ENCODE measurements around the gene CACNA2D3.

Gene CACNA2D3

DNA sequence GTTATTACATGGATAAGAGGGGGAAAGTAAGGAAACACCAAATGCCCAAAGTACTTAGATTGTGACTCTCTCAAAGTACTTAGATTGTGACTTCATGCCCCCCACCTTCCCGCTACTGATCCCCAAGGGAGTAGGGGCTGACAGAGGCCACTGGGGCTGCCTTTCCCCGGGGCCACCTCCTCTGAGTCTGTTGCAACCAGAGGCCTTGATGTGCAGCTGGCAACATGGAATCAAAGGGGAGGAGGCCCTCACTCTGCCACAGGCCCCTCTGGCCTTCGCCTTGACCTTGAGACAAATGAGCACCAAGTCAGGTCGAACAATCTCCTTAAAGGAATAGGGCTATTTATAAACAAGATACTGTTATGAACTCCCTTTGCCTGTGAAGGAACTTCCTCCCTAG lies 743.0 kb downstream of the CACNA2D3 start:
- TF ChIP-seq, protein P1, sequence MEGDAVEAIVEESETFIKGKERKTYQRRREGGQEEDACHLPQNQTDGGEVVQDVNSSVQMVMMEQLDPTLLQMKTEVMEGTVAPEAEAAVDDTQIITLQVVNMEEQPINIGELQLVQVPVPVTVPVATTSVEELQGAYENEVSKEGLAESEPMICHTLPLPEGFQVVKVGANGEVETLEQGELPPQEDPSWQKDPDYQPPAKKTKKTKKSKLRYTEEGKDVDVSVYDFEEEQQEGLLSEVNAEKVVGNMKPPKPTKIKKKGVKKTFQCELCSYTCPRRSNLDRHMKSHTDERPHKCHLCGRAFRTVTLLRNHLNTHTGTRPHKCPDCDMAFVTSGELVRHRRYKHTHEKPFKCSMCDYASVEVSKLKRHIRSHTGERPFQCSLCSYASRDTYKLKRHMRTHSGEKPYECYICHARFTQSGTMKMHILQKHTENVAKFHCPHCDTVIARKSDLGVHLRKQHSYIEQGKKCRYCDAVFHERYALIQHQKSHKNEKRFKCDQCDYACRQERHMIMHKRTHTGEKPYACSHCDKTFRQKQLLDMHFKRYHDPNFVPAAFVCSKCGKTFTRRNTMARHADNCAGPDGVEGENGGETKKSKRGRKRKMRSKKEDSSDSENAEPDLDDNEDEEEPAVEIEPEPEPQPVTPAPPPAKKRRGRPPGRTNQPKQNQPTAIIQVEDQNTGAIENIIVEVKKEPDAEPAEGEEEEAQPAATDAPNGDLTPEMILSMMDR (IDR thresholded peaks at IDR 0.05; ENCODE audit: extremely low read depth, missing control alignments), result no peak
- DNase-seq (ENCODE audit: low spot score), result no peak

DNA sequence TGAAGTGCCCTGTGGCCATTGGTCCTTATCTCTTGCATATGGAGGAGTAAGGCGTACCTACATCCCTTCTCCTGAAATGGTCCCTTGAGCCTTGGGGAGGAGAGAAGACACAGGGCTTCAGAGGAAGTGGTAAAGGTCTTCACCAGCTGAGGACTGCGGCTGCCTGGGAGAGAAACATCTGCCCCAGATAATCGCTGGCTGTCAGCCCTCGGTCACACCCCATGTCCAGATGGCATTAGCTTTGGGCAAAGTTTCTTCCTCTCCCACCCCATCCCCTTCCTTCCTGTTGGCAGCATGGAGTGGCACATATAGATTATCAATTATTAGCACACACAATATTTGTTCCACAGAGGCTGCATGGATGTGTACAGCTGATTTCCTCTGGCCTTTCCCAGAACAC lies 743.9 kb downstream of the CACNA2D3 start:
- TF ChIP-seq, protein P1 (IDR thresholded peaks at IDR 0.05; ENCODE audit: extremely low read depth, missing control alignments), result no peak
- no peak for DNase-seq (ENCODE audit: low spot score)

- TF ChIP-seq, protein P1 (IDR thresholded peaks at IDR 0.05; ENCODE audit: extremely low read depth, missing control alignments), result no peak
- peak; percentile 10 for DNase-seq (ENCODE audit: low spot score)
Observed at GRCh38 chr3:54870423-54870822, 748.1 kb downstream of the CACNA2D3 start.

DNA sequence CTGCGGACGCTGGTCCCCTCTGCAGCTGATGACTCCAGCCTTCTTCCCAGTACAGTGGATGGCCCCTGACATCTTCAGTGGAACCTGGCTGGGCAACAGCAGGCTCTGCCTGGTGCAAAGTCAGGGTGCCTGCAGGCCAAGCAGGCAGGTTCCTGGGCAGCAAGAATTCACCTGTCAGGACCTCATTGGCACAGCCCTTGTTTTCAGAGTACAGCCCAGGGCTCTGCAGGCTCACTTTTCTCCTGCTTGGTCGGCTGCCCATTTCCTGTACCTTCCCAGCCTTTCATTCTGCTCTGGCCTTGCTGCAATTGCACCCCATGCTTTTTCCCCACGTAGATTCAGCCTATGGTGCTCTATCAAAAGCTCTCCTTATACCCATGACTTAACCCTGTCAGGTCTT lies 749.5 kb downstream of the CACNA2D3 start:
- TF ChIP-seq, protein P1 (IDR thresholded peaks at IDR 0.05; ENCODE audit: extremely low read depth, missing control alignments), result no peak
- DNase-seq (ENCODE audit: low spot score), result no peak

DNA sequence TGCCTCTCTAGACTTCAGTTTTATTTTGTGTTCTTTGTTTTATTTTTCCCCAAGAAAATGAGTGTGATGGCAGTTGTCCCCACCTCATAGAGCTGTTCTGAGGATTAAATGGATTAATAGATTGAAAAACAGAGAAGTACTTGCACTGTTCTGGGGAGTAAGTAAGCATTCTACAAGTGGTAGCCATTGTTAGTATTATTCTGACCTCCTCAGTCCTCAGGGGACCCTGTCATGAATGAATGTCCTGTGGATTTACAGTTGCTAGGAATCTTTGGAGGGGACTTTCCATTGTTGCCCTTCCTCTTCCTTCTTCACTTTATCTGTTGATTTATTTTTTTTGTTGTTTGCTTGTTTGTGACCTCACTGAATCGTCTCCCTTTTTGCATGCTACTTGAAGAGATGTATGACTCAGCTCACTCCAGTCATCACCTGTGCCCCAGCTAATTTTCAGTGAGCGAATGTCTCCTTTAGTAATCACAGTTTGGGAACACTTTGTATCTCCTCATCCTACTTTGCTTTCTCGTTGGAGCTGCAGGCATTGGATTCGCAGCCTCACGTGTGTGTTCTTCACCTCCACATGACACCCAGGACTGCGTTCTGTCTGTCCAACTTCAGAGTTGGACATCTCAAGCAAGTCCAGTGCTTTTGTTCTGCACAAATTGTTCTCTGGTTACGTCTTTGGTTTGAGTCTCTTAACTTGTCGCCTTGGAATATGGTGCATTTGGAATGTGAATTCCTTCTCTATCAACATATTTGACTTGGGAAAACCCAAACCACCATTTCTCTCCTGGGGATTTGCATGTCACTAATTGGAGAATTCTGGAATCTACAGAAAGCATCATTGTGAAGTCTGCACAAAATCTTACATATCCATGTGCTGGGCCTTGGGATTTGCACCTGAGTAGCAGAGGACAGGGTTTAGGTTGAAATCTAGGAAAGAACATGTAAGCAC lies 751.0 kb downstream of the CACNA2D3 start:
- DNase-seq (ENCODE audit: low spot score), result no peak
- TF ChIP-seq, protein P1 (IDR thresholded peaks at IDR 0.05; ENCODE audit: extremely low read depth, missing control alignments), result no peak

DNA sequence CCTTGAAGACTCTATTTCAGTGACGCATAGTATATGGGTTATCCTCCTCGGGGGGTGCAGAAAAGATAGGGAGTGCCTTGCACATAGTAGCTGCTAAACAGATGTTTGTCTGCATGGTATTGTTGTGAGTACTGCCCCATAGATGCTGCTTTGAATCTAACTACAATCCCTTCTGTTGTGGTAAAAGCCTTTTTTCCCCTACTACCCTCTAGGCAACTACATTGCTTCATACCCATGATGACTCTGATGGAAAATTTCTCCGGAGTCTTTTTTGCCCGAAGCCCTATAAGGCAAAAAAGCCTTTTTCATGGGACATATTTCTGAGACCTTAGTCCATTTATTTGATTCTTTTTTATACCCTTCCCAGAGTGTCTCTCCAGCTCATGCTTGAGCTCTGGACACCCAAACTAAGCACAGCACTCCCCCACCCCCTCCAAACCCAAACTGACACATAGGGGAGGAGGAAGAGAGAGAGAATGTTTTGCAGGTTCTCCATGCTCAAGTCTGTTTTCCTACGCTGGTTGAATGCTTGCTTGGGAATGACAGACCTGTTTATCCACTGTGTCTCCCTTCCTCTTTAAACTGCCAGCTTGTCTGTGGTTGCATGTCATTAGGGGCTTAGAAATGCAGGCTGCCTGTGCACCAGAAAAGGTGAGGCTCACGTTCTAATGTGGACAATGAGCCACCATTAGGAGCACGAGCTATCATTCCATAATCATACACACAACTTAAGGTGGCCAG lies 752.6 kb downstream of the CACNA2D3 start:
- DNase-seq (ENCODE audit: low spot score), result no peak
- TF ChIP-seq, protein P1 (IDR thresholded peaks at IDR 0.05; ENCODE audit: extremely low read depth, missing control alignments), result no peak
